Mesenchymal stem cell (in vitro differentiated cells and primary cell): ENCODE results near the gene ANKHD1.
"Not testable (repeated sequence)": the region's sequence is repeated elsewhere in the genome, so short reads cannot be mapped to it uniquely, and the experiment has no call there.

Experiments
- DNase-seq: peaks from one replicate; pipeline ENCODE4 v3.0.0-alpha.2; 2013
- H2AFZ ChIP-seq: one replicate; pipeline ENCODE4 v1.6.1; 2013; ENCODE audit warnings: low read depth, mild to moderate bottlenecking, control low read depth, inconsistent platforms, low read length, moderate library complexity
- H2AK5ac ChIP-seq: 2 replicates; pipeline ENCODE4 v1.6.1; 2013; ENCODE audit warnings: low read length, moderate library complexity, mild to moderate bottlenecking, inconsistent platforms; ENCODE audit not compliant: severe bottlenecking
- H2BK120ac ChIP-seq: one replicate; pipeline ENCODE4 v1.6.1; 2013; ENCODE audit warnings: low read depth, mild to moderate bottlenecking, inconsistent platforms, low read length, moderate library complexity
- H2BK12ac ChIP-seq, 2 experiments: one replicate each; pipeline ENCODE4 v1.6.1; 2013; ENCODE audit warnings: inconsistent platforms in 2 of 2, low read length in 2 of 2, mild to moderate bottlenecking in 2 of 2, moderate library complexity in 2 of 2, control low read depth in 1 of 2
- H2BK15ac ChIP-seq: one replicate; pipeline ENCODE4 v1.6.1; 2013; ENCODE audit warnings: mild to moderate bottlenecking, low read depth, inconsistent platforms; ENCODE audit not compliant: poor library complexity, severe bottlenecking
- H2BK5ac ChIP-seq: 2 replicates; pipeline ENCODE4 v1.6.1; 2013; ENCODE audit warnings: low read depth, mild to moderate bottlenecking, low read length, control low read depth, inconsistent platforms; ENCODE audit not compliant: poor library complexity, severe bottlenecking
- H3K14ac ChIP-seq, 2 experiments: one replicate each; pipeline ENCODE4 v1.6.1; 2013; ENCODE audit warnings: inconsistent platforms in 2 of 2, low read length in 2 of 2, control low read depth in 1 of 2, mild to moderate bottlenecking in 1 of 2, moderate library complexity in 1 of 2
- H3K18ac ChIP-seq, 2 experiments: one replicate each; pipeline ENCODE4 v1.6.1; 2013; ENCODE audit warnings: inconsistent platforms in 2 of 2, low read length in 2 of 2, control low read depth in 1 of 2, low read depth in 1 of 2, mild to moderate bottlenecking in 1 of 2
- H3K23ac ChIP-seq, 2 experiments: one replicate each; pipeline ENCODE4 v1.6.1; 2013; ENCODE audit warnings: inconsistent platforms in 2 of 2, low read length in 2 of 2, mild to moderate bottlenecking in 2 of 2, moderate library complexity in 2 of 2, control low read depth in 1 of 2
- H3K27ac ChIP-seq: 2 replicates; pipeline ENCODE4 v1.5.1; 2013; ENCODE audit warnings: mild to moderate bottlenecking, moderate library complexity, low read length, control low read depth, inconsistent platforms; ENCODE audit not compliant: poor library complexity, severe bottlenecking
- H3K27me3 ChIP-seq, 2 experiments: 2 replicates each; pipeline versions ENCODE4 v1.6.1 to v1.7.0; 2013; ENCODE audit warnings: low read length in 2 of 2, mild to moderate bottlenecking in 2 of 2, moderate library complexity in 2 of 2, control low read depth in 1 of 2, inconsistent platforms in 1 of 2; ENCODE audit not compliant: control insufficient read depth in 1 of 2, insufficient read depth in 1 of 2
- H3K36me3 ChIP-seq, 2 experiments: 2 replicates each; pipeline versions ENCODE4 v1.6.1 to v1.7.0; 2013; ENCODE audit warnings: low read length in 2 of 2, control low read depth in 1 of 2, inconsistent platforms in 1 of 2, low read depth in 1 of 2, mild to moderate bottlenecking in 1 of 2; ENCODE audit not compliant: insufficient read depth in 2 of 2, control insufficient read depth in 1 of 2
- H3K4ac ChIP-seq, 2 experiments: one replicate each; pipeline ENCODE4 v1.6.1; 2013; ENCODE audit warnings: inconsistent platforms in 2 of 2, low read length in 2 of 2, mild to moderate bottlenecking in 2 of 2, moderate library complexity in 2 of 2, control low read depth in 1 of 2, low read depth in 1 of 2
- H3K4me1 ChIP-seq: 2 replicates; pipeline ENCODE4 v1.6.1; 2013; ENCODE audit warnings: low read depth, low read length, control low read depth; ENCODE audit not compliant: control insufficient read depth, insufficient read depth
- H3K4me2 ChIP-seq: 2 replicates; pipeline ENCODE4 v1.6.1; 2013; ENCODE audit warnings: low read length, mild to moderate bottlenecking, inconsistent platforms; ENCODE audit not compliant: poor library complexity, severe bottlenecking
- H3K4me3 ChIP-seq, 2 experiments: 2 replicates each; pipeline versions ENCODE4 v1.5.1 to v1.7.0; 2013; ENCODE audit warnings: low read length in 2 of 2, mild to moderate bottlenecking in 2 of 2, control low read depth in 1 of 2, low read depth in 1 of 2; ENCODE audit not compliant: insufficient read depth in 1 of 2
- H3K79me1 ChIP-seq: replicated peaks from 2 replicates; pipeline ENCODE4 v1.6.1; 2013; ENCODE audit warnings: mild to moderate bottlenecking, control low read depth, low read length, inconsistent platforms; ENCODE audit not compliant: poor library complexity, severe bottlenecking
- H3K9ac ChIP-seq: 2 replicates; pipeline ENCODE4 v1.7.0; 2013; ENCODE audit warnings: mild to moderate bottlenecking, low read length, moderate library complexity
- H3K9me3 ChIP-seq: 2 replicates; pipeline ENCODE4 v1.7.0; 2013; ENCODE audit warnings: mild to moderate bottlenecking, low read length; ENCODE audit not compliant: control insufficient read depth
- H4K8ac ChIP-seq: one replicate; pipeline ENCODE4 v1.6.1; 2013; ENCODE audit warnings: inconsistent platforms, mild to moderate bottlenecking, low read length, moderate library complexity
- H4K91ac ChIP-seq: one replicate; pipeline ENCODE4 v1.6.1; 2013; ENCODE audit warnings: mild to moderate bottlenecking, low read length, inconsistent platforms
- WGBS: methylation state at CpG from one replicate; pipeline ENCODE4 v1.1.7; 2013; ENCODE audit warnings: mixed read lengths; 5-methylcytosine and 5-hydroxymethylcytosine counted together

ANKHD1 gene

DNA sequence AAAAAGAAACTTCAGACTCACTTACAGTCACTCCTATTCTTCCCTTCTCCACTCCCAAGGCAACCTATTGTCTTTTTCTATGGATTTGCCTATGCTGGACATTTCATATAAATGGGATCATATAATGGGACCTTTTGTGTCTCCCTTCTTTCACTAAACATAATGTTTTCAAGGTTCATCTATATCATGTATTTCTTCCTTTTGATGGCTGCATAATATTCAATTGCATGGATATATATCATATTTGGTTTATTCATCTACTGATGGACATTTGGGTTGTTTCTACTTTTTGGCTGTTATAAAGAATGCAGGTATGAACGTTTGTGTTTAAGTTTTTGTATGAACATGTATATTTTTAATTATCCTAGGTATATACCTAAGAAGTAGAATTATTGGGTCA lies 30.6 kb downstream of the ANKHD1 start:
- no peak for DNase-seq
- Histone ChIP-seq H3K18ac (no peak overlapping the region), H3K4me2 (no peak overlapping the region), H2BK15ac (no peak overlapping the region), H3K4me1 (no peaks in the 10 kb centered on the region), H4K91ac (no peak overlapping the region), H3K27me3 (no peaks in the 10 kb centered on the region), H3K4ac (no peak overlapping the region), H2BK12ac (no peak overlapping the region), H3K9ac (no peak overlapping the region), H4K8ac (no peak overlapping the region), H3K23ac (no peak overlapping the region), H3K14ac (no peak overlapping the region), H3K4me3 (no peak overlapping the region), H2AK5ac (no peak overlapping the region), H3K27ac (no peak overlapping the region), H3K79me1 (peaks cover 11% of the 10 kb centered on the region), H2BK120ac (no peak overlapping the region), H3K9me3 (no peaks in the 10 kb centered on the region), H3K36me3 (peaks cover 3 to 20% of the 10 kb centered on the region in 2 experiments), H2BK5ac (no peak overlapping the region), H2AFZ (no peak overlapping the region)
- no CpG with 5 or more reads among the region's 1 CpG for WGBS

- H3K27me3 ChIP-seq, result no peaks in the 10 kb centered on the region
- H2BK120ac ChIP-seq, result peak overlapping the region; percentile 34
- no peak overlapping the region for H2AK5ac ChIP-seq
- no peak overlapping the region for H2BK5ac ChIP-seq
- no peak overlapping the region for H3K23ac ChIP-seq
- peaks cover 6 to 27% of the 10 kb centered on the region in 2 experiments for H3K36me3 ChIP-seq
- H2BK12ac ChIP-seq, result no peak overlapping the region
- H3K9ac ChIP-seq, result no peak overlapping the region
- no peak overlapping the region for H3K4ac ChIP-seq
- DNase-seq, result no peak
- no peak overlapping the region for H4K8ac ChIP-seq
- no peak overlapping the region for H3K14ac ChIP-seq
- WGBS, result 93% methylated on average over 8 of the region's 8 CpGs
- no peak overlapping the region for H3K27ac ChIP-seq
- peaks cover 14% of the 10 kb centered on the region for H3K79me1 ChIP-seq
- no peaks in the 10 kb centered on the region for H3K4me1 ChIP-seq
- H3K9me3 ChIP-seq, result no peaks in the 10 kb centered on the region
- no peak overlapping the region for H3K4me3 ChIP-seq
- H3K4me2 ChIP-seq, result no peak overlapping the region
- H4K91ac ChIP-seq, result no peak overlapping the region
- no peak overlapping the region for H2AFZ ChIP-seq
- H3K18ac ChIP-seq, result no peak overlapping the region
- no peak overlapping the region for H2BK15ac ChIP-seq
Measured at GRCh38 chr5:140432916-140433315, 31.3 kb downstream of the ANKHD1 start.

GRCh38 chr5:140457368-140457767 lies 55.7 kb downstream of the ANKHD1 start:
- H2BK15ac ChIP-seq, H4K8ac ChIP-seq, H2AK5ac ChIP-seq, H2BK5ac ChIP-seq, H4K91ac ChIP-seq, H2BK120ac ChIP-seq, H3K27ac ChIP-seq, H3K27me3 ChIP-seq, DNase-seq, H3K18ac ChIP-seq, H3K79me1 ChIP-seq, H3K4me3 ChIP-seq, H3K14ac ChIP-seq, H3K9ac ChIP-seq, H3K23ac ChIP-seq, H2AFZ ChIP-seq, H3K4ac ChIP-seq, H2BK12ac ChIP-seq, H3K4me2 ChIP-seq, H3K4me1 ChIP-seq, H3K9me3 ChIP-seq: not testable (repeated sequence)
- WGBS, result 100% methylated on average over 2 of the region's 4 CpGs
- H3K36me3 ChIP-seq, result peaks cover 2 to 38% of the 10 kb centered on the region in 2 experiments

GRCh38 chr5:140466981-140467742 lies 65.5 kb downstream of the ANKHD1 start:
- no peaks in the 10 kb centered on the region for H3K27me3 ChIP-seq
- peaks cover 0 to 50% of the 10 kb centered on the region in 2 experiments for H3K36me3 ChIP-seq
- H4K91ac ChIP-seq, result no peak overlapping the region
- H2AK5ac ChIP-seq, result no peak overlapping the region
- H2AFZ ChIP-seq, result no peak overlapping the region
- no peak overlapping the region for H2BK5ac ChIP-seq
- no peak overlapping the region for H4K8ac ChIP-seq
- peaks cover 15% of the 10 kb centered on the region for H3K79me1 ChIP-seq
- H3K23ac ChIP-seq, result no peak overlapping the region
- H2BK12ac ChIP-seq, result no peak overlapping the region
- no peak overlapping the region for H3K4ac ChIP-seq
- H3K9me3 ChIP-seq, result no peaks in the 10 kb centered on the region
- no peak overlapping the region for H3K4me2 ChIP-seq
- H3K18ac ChIP-seq, result no peak overlapping the region
- H3K4me3 ChIP-seq, result no peak overlapping the region
- DNase-seq, result no peak
- no peak overlapping the region for H2BK15ac ChIP-seq
- no peak overlapping the region for H3K14ac ChIP-seq
- H3K9ac ChIP-seq, result no peak overlapping the region
- no peak overlapping the region for H3K27ac ChIP-seq
- no peak overlapping the region for H2BK120ac ChIP-seq
- no peaks in the 10 kb centered on the region for H3K4me1 ChIP-seq
- 100% methylated on average over 1 of the region's 1 CpG for WGBS
